BLaER1 (cell line): ENCODE data around the gene PREP.
"Not testable (repeated sequence)": the region's sequence is repeated elsewhere in the genome, so short reads cannot be mapped to it uniquely, and the experiment has no call there.

Experiments used
- H3K27ac ChIP-seq: shearing (Covaris generic); formaldehyde crosslinking; 2 replicates; pipeline ENCODE4 v1.8.1; 2022
- H3K27me3 ChIP-seq: shearing (Covaris generic); formaldehyde crosslinking; 2 replicates; pipeline ENCODE4 v1.8.1; 2022
- H3K36me3 ChIP-seq: shearing (Covaris generic); formaldehyde crosslinking; 2 replicates; pipeline ENCODE4 v1.8.1; 2022
- H3K4me1 ChIP-seq: shearing (Covaris generic); formaldehyde crosslinking; 2 replicates; pipeline ENCODE4 v1.8.1; 2022
- H3K4me2 ChIP-seq: shearing (Covaris generic); formaldehyde crosslinking; 2 replicates; pipeline ENCODE4 v1.8.1; 2022
- H3K4me3 ChIP-seq: shearing (Covaris generic); formaldehyde crosslinking; 2 replicates; pipeline ENCODE4 v1.8.1; 2022
- H3K9ac ChIP-seq: shearing (Covaris generic); formaldehyde crosslinking; 2 replicates; pipeline ENCODE4 v1.8.1; 2022
- H3K9me3 ChIP-seq: shearing (Covaris generic); formaldehyde crosslinking; 2 replicates; pipeline ENCODE4 v1.8.1; 2022
- H4K20me1 ChIP-seq: shearing (Covaris generic); formaldehyde crosslinking; 2 replicates; pipeline ENCODE4 v1.8.1; 2022
- Cebpa-rat ChIP-seq: shearing (Covaris generic); IDR thresholded peaks from 2 replicates; pipeline ENCODE4 v1.8.1; 2022

PREP gene

DNA sequence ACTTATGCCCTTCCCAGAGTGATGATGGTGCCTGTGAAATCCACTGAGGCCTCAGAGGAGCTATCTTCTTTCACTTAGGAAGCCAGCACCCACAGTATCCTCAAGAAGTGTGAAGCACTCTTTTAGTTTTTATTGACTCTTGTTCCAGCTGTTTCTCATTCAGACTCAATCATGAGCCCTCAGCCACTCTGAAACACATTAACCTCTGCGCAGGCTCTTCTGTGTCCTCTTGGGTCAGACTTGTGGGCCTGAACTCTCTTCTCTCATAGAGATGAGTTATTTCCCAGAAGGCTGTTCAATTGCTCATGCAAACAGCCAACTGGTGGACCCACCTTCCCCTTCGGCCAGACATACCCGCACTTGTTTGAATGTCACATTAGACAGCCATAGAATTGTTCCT, 27.8 kb upstream of the PREP start:
- TF ChIP-seq Cebpa-rat = no peak
- Histone ChIP-seq H3K36me3 (no peaks in the 10 kb centered on the region), H3K4me3 (no peak overlapping the region), H3K4me2 (no peak overlapping the region), H3K27ac (no peak overlapping the region), H4K20me1 (no peaks in the 10 kb centered on the region), H3K4me1 (peaks cover 6% of the 10 kb centered on the region), H3K9me3 (no peaks in the 10 kb centered on the region), H3K9ac (no peak overlapping the region), H3K27me3 (no peaks in the 10 kb centered on the region)

DNA sequence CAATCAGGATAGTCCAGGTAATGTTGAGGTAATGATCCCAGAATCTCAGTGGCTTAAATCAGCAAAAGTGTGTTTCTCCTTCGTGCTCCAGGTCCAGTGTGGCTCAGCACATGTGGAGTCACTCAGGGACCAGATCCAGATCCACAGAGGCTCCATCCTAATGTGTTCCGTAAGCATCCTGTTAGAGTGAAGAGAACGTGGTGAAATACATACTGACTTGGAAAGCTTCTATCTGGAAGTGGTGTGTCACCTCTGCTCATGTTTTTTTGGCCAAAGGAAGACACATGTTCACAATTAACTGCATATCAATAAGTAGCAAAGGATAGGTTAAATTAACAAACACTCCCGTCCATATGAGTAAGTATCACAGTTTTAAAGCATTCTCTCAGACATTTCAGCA, 26.8 kb upstream of the PREP start:
- Histone ChIP-seq H3K27me3 (no peaks in the 10 kb centered on the region), H3K9ac (no peak overlapping the region), H4K20me1 (no peaks in the 10 kb centered on the region), H3K36me3 (no peaks in the 10 kb centered on the region), H3K4me2 (no peak overlapping the region), H3K4me3 (no peak overlapping the region), H3K4me1 (peaks cover 6% of the 10 kb centered on the region), H3K9me3 (no peaks in the 10 kb centered on the region), H3K27ac (no peak overlapping the region)
- TF ChIP-seq Cebpa-rat = no peak

DNA sequence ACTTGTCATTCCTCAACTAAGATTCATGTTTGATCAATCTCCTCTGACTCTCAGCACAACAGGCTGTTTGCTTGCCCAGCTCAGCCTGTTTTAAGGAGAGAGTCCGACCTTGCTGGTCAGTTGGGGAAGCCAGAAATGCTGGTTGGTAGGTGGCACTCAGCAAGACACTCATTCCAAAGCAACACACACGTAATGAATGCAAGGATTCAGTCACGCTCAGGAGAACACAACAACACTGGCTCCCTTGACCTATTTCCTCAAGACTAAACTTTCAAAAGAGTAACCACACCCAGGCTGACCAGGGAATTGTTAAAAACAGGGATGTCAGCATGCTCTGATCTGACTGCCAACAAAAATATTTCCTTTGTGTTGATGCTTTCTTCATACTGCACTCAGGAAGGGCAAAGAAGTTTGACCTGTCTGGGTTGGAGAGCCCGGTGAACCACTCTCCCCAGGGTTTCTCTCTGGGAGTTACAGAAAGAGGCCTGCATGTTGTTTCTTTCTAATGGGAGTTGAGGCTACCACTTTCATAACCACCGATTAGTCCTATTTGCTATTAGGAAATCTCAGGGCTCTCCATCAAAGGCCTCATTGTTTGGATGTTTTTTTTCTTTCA, 25.6 kb upstream of the PREP start:
- Histone ChIP-seq H3K27me3 (no peaks in the 10 kb centered on the region), H3K9me3 (no peaks in the 10 kb centered on the region), H3K27ac (no peak overlapping the region), H3K4me2 (peak overlapping the region; percentile 28; the same call in 1 of the 2 replicates), H3K4me1 (peaks cover 6% of the 10 kb centered on the region), H3K36me3 (no peaks in the 10 kb centered on the region), H4K20me1 (no peaks in the 10 kb centered on the region), H3K4me3 (no peak overlapping the region), H3K9ac (no peak overlapping the region)
- no peak for TF ChIP-seq Cebpa-rat

DNA sequence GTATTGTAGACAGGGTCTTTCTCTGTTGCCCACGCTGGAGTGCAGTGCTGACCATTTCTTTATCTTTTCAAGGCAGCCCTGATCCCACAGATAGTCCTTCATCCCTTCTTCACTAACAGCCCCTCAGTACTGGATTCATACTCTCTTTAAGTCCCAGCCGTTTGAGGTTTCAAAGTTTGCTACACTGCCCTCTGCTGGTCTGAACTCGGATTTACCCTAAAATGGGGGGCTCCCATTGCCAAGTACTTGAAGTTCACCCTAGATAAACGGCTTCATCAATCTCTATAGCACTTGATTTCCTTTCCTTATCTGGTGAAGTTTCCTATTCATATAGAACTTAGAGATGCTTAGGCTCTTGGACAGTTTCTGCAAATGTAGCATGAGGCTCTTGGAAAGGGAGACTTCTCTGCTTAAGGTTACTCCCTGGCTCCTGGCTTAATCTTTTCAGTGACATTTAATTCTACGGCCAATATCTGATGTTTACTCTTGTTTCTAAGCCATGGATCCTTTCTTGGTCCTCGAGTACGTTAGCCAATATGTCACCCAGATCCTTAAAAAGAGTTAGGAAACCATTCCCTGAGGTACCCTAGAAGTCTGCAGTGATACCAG, 21.4 kb upstream of the PREP start:
- H3K4me2 ChIP-seq = no peak overlapping the region
- no peak overlapping the region for H3K27ac ChIP-seq
- H3K27me3 ChIP-seq = no peaks in the 10 kb centered on the region
- no peak overlapping the region for H3K9ac ChIP-seq
- H3K4me3 ChIP-seq = no peak overlapping the region
- no peaks in the 10 kb centered on the region for H4K20me1 ChIP-seq
- 0 out of 2 replicates have a peak, but pooled peaks cover under 1% of the 10 kb centered on the region for H3K9me3 ChIP-seq
- peaks cover 6% of the 10 kb centered on the region for H3K4me1 ChIP-seq
- no peak for TF ChIP-seq Cebpa-rat
- no peaks in the 10 kb centered on the region for H3K36me3 ChIP-seq

DNA sequence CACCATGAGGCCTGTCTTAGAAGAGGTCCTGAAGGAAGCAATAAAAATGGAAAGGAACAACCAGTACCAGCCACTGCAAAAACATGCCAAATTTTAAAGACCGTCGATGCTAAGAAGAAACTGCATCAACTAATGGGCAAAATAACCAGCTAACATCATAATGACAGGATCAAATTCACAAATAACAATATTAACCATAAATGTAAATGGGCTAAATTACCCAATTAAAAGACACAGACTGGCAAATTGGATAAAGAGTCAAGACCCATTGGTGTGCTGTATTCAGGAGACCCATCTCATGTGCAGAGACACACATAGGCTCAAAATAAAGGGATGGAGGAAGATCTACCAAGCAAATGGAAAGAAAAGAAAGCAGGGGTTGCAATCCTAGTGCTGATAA, 14.1 kb upstream of the PREP start:
- H3K4me1 ChIP-seq, H3K27me3 ChIP-seq, H4K20me1 ChIP-seq, H3K27ac ChIP-seq, H3K36me3 ChIP-seq, H3K4me2 ChIP-seq, H3K9ac ChIP-seq, H3K4me3 ChIP-seq: not testable (repeated sequence)
- H3K9me3 ChIP-seq = peaks cover 26% of the 10 kb centered on the region

DNA sequence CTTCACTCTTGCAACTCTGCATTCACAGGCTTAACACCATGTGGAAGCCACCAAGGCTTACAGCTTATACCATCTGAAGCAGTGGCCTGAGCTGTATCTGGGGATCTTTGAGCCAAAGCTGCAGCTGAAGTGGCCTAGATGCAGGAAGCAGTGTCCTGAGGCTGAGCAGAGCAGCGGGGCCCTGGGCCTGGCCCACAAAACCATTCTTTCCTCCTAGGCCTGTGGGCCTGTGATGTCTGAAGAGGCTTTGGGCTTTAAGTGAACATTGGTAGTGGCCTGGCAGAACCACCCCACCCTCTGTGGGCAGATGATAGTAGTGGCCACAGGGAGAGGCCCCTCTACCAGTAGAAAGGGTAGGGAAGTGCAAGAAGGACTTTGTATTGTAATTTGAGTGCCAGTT, 6.9 kb upstream of the PREP start:
- no peaks in the 10 kb centered on the region for H3K27me3 ChIP-seq
- H3K27ac ChIP-seq = no peak overlapping the region
- no peak overlapping the region for H3K4me3 ChIP-seq
- no peak overlapping the region for H3K9ac ChIP-seq
- H4K20me1 ChIP-seq = no peaks in the 10 kb centered on the region
- H3K4me2 ChIP-seq = no peak overlapping the region
- no peak for TF ChIP-seq Cebpa-rat
- H3K9me3 ChIP-seq = peaks cover 27% of the 10 kb centered on the region
- no peaks in the 10 kb centered on the region for H3K4me1 ChIP-seq
- H3K36me3 ChIP-seq = no peaks in the 10 kb centered on the region

DNA sequence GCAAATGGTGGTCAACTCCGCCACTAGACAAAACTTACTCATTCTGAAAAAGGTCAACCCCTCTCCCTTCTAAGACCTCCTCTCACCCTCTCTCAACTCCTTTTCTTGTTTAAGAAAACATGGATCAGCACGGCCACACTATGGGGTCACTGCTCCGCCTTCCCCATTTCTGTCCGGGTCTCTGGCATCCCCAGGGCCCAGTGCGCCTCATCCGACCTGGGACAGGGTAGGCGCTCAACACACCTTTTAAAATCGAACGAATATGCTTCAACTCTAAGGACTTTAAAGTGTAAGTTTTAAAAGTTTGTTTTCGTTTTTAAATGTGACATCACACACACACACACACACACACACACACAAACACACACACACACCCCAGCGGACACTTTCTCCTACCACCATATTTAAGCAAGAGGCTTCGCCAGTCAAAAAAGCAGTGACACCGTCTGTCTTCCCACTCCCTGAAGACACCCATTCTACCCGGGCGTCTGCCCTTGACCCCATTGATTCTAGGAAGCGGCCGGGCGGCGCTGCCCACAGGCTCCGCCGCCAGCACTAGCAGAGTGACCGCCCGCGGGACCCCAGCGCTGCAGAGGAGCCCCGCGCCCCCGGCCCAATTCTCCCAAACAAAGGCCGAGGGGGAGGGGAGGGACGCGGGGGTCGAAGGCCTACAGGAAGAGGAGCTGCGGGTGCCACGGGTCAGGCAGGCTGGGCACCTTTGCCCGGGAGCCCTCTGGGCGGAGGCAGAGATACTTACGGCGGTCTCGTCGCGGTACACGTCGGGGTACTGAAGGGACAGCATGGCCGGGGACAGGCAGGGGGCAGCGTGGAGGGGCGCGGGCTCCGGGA, 568 bp downstream of the PREP start:
- TF ChIP-seq Cebpa-rat = no peak
- Histone ChIP-seq H4K20me1 (peaks cover 52% of the 10 kb centered on the region), H3K9ac (peak overlapping the region; percentile 92), H3K9me3 (no peaks in the 10 kb centered on the region), H3K4me2 (peak overlapping the region; percentile 87), H3K27me3 (no peaks in the 10 kb centered on the region), H3K4me1 (peaks cover 50% of the 10 kb centered on the region), H3K36me3 (0 out of 2 replicates have a peak, but pooled peaks cover 5% of the 10 kb centered on the region), H3K27ac (peak overlapping the region; percentile 89), H3K4me3 (peak overlapping the region; percentile 97)

DNA sequence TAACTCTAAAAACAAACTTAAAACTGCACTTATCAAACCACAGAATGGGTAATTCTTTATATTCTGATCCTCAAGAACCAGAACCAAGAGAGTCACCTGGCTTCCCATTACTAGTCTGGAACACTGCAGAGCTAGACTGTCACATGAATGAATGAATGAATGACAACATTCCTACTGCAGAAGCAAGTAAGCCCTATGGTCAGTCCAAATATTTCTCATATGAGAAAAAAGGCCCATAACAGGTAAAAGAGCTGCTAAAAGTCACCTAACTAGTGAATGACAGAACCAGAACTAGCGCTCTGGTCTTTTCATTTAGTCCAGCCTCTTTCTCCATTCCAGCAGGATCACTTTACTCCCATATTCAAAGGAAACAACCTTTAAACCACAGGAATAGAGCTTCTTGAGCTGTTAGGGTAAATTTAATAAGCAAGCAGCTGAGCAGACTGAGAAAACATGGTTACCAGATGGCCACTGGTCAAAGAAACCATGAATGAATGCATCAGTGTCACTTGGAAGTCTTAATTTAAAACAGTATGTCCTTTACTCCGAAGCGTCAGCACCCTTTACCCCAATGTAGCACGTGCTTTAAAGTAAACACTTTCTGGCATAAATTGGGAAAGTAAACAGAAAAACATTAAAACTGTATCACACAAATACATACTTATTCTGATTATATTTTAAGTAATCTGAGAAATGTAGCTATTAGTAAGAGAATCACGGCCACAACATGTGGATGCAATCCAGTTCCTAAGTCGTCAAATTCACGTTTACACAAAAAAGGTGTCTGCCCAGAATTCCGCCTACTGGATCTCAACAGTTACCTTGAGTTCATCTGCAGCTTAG, 1.4 kb downstream of the PREP start:
- Histone ChIP-seq H3K27ac (no peak overlapping the region), H3K9ac (peak overlapping the region; percentile 92), H3K9me3 (no peaks in the 10 kb centered on the region), H4K20me1 (peaks cover 54% of the 10 kb centered on the region), H3K4me1 (peaks cover 50% of the 10 kb centered on the region), H3K36me3 (peaks cover 13% of the 10 kb centered on the region), H3K27me3 (no peaks in the 10 kb centered on the region), H3K4me2 (peak overlapping the region; percentile 87), H3K4me3 (peak overlapping the region; percentile 97)
- no peak for TF ChIP-seq Cebpa-rat

DNA sequence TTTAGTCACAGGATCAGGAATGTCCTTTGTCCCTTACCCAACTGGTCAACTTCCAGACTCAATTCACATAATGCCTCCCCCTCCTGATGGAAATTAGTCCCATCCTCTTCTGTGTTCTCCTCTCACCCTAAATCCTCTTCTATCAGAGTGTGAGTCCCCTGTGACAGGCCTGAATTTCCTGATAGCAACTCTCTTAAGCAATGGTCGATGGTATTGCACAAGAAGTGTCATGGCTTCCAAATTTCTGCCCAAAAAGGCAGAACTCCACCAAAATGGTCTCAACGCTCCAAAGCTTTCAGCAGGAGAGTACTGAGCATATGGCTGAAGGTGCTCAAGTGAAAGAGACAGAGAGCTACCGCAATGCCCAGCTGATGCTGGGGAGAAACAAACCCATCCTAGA, 2.4 kb downstream of the PREP start:
- Histone ChIP-seq H3K4me2 (0 out of 2 replicates have a peak overlapping the region, but pooled peaks have one; percentile 87), H4K20me1 (peaks cover 59% of the 10 kb centered on the region), H3K4me1 (peaks cover 50% of the 10 kb centered on the region)

More for the DNA sequence above, 2.4 kb downstream of the PREP start:
- Histone ChIP-seq H3K36me3 (peaks cover 22% of the 10 kb centered on the region), H3K27me3 (no peaks in the 10 kb centered on the region), H3K27ac (no peak overlapping the region), H3K4me3 (no peak overlapping the region), H3K9ac (no peak overlapping the region), H3K9me3 (no peaks in the 10 kb centered on the region)
- peak; percentile 49; the same call in 1 of the 2 replicates for TF ChIP-seq Cebpa-rat
